LNCaP clone FGC (cell line): ENCODE results near the gene MUC22.
"Not testable (repeated sequence)": the region's sequence is repeated elsewhere in the genome, so short reads cannot be mapped to it uniquely, and the experiment has no call there.

ENCODE experiments used
- DNase-seq: peaks from one replicate; pipeline ENCODE4 v3.0.0-alpha.2; 2011; ENCODE audit warnings: low read depth
- H3K4me3 ChIP-seq: 2 replicates; pipeline ENCODE4 v1.5.1; 2011; ENCODE audit warnings: mild to moderate bottlenecking, low read depth, low read length, control low read depth
- TF ChIP-seq, protein P1 (sequence below): IDR thresholded peaks from 2 replicates; pipeline ENCODE4 v1.5.1; 2012; ENCODE audit warnings: mild to moderate bottlenecking; ENCODE audit not compliant: control insufficient read depth, insufficient read depth; ENCODE audit errors: extremely low read depth

The MUC22 gene

DNA sequence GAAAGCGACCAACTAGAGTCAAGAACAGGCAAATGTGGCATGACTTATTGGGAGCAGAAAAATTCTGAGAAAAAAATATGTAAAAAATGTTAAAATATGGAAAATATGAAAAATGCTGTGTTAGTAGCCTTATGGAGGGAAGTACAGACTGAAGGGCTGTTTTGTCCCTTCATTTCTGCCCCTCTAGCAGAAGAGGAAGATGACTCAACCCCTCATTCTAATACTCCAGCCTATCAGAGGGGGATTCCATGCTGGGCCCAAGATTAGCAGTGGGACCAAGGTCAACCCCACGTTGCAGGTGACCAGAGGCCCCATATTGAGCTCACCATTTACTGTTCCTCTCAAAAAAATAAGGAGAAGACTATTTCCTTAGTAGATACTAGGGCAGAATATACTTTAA is 18.4 kb upstream of the MUC22 start:
- H3K4me3 ChIP-seq: no peak overlapping the region
- no peak for DNase-seq

DNA sequence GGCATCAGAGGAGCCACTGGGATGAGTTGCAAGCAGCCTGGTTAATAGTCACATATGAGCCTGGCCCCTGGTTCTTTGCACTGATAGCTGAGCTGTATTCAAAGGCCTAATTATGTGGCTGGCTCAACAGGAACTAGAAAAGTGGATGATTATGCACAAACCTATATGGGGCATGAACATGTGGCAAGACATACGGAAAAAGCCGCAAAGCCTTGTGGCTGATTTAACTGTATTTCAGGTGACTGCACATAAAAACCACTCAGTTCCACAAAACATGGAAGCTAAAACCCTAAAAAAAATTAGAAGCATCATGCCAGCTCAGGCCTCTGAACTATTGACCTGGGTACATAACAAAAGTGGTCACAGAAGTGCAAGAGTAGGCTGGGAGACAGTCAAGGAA is 13.0 kb upstream of the MUC22 start:
- DNase-seq: no peak
- H3K4me3 ChIP-seq: no peak overlapping the region
- TF ChIP-seq, protein P1, sequence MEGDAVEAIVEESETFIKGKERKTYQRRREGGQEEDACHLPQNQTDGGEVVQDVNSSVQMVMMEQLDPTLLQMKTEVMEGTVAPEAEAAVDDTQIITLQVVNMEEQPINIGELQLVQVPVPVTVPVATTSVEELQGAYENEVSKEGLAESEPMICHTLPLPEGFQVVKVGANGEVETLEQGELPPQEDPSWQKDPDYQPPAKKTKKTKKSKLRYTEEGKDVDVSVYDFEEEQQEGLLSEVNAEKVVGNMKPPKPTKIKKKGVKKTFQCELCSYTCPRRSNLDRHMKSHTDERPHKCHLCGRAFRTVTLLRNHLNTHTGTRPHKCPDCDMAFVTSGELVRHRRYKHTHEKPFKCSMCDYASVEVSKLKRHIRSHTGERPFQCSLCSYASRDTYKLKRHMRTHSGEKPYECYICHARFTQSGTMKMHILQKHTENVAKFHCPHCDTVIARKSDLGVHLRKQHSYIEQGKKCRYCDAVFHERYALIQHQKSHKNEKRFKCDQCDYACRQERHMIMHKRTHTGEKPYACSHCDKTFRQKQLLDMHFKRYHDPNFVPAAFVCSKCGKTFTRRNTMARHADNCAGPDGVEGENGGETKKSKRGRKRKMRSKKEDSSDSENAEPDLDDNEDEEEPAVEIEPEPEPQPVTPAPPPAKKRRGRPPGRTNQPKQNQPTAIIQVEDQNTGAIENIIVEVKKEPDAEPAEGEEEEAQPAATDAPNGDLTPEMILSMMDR: no peak

More for the DNA sequence above, 18.4 kb upstream of the MUC22 start:
- TF ChIP-seq, protein P1: no peak

DNA sequence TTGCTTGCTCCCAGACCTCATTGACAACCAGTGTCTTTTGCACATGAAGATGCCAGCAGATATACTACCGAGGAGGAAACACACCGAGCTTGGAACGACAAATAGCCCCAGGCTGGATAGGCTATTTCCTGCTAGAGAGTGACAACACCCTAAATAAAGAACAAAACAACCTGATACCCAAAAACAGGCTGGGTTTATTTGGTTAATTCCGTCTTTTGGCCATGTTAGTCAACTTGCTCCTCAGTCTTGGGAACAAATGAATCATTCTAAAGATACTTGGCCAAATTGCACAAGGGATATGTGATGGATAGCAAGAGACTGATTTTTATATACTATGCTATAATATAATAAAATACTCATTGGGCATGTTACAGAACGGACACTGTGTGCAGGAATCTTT is 11.5 kb upstream of the MUC22 start:
- peak; percentile 56 for DNase-seq
- TF ChIP-seq, protein P1: no peak
- no peak overlapping the region for H3K4me3 ChIP-seq

DNA sequence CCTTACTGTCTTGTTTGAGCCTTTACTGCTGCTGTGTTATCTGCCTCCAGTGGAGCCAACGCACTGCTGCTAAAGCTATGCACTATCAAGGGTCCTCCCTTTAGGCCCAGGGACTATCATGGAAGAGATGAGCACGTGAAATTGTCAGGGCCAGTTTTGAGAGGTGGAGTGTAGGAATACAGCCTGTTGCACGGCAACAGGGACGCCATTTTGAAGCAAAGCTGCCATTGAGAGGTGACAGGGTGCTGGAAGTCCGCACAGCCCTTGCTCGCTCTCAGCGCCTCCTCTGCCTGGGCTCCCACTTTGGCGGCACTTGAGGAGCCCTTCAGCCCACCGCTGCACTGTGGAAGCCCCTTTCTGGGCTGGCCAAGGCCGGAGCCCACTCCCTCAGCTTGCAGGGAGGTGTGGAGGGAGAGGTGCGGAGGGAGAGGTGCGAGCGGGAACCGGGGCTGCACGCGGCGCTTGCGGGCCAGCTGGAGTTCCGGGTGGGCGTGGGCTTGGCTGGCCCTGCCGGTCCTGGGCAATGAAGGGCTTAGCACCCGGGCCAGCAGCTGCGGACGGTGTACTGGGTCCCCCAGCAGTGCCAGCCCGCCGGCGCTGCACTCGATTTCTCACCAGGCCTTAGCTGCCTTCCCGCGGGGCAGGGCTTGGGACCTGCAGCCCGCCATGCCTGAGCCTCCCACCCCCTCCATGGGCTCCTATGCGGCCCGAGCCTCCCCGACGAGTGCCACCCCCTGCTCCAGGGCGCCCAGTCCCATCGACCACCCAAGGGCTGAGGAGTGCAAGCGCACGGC is 10.0 kb upstream of the MUC22 start:
- not testable (repeated sequence) for DNase-seq, H3K4me3 ChIP-seq

DNA sequence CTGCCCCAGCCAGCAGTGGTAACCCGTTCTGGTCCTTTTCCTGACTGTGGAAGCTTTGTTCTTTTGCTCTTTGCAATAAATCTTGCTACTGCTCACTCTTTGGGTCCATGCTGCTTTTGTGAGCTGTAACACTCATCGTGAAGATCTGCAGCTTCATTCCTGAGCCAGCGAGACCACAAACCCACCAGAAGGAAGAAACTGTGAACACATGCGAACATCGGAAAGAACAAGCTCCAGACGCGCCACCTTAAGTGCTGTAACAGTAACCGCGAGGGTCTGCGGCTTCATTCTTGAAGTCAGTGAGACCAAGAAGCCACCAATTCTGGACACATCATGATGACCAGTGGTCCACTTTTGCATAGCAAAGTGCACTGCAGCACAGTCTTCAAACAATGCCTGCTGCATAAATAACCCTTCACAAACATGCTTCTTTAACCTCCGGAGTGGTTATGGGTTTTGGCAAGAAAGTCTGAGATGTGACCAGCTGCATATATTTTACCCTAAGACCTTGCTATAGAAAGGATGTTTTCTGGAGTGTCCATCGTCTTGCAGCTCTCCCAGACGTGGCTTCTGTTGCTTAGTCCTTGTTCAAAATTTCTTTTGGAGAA is 8.9 kb upstream of the MUC22 start:
- TF ChIP-seq, protein P1: no peak
- DNase-seq: no peak
- no peak overlapping the region for H3K4me3 ChIP-seq

DNA sequence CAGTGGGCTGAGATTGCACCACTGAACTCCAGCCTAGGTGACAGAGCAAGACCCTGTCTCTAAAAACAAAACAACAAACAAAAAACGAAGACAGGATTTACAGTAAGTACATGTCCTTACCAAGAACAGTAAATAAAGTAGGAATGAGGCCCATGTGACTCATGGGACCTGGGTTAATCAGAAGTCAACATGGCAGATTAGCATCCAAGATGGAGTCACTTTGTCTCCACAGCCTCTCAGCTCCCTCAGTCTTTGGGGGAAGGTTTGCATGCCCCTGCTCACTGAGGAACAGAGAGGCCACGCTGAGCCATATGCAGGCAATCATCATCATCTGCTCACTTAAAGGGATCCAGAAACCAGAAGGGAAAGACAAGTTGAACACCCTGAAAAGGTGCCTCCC is 7.8 kb upstream of the MUC22 start:
- H3K4me3 ChIP-seq: no peak overlapping the region
- no peak for DNase-seq

DNA sequence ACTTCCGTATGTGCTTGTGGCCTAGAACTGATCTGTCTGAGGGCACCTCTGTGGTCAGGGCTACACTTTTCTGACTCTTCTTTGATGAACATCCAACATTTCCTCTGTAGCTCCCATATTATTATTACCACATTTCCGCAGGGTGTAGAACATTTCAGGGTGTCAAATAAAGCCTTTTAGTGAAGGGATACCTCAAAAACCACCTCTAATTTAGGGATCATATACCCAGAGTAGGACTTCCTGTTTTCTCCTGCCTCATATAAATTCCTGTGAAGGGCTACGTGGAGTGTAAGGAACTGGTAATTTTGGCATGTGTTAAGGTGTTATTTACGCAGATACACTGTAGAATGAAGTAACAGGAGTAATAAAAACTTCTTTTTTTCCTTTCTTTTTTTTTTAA is 5.5 kb upstream of the MUC22 start:
- no peak for DNase-seq
- TF ChIP-seq, protein P1: no peak
- no peak overlapping the region for H3K4me3 ChIP-seq

More for the DNA sequence above, 7.8 kb upstream of the MUC22 start:
- TF ChIP-seq, protein P1: no peak
